ENCODE results near the gene VAMP4. TPM values are rescaled to one million over a fixed set of nuclear protein-coding genes. Genes with fewer than 3 reads are reported as not detected.

Gene VAMP4
- total RNA-seq, 1 experiment from 2014 or later: 6.3 TPM

- no peak overlapping the region for H3K9ac ChIP-seq (ENCODE audit: low read length)
- POLR2A ChIA-PET: no interaction called here
- H3K4me2 ChIP-seq (ENCODE audit: low read length): no peak overlapping the region
- no peaks in the 10 kb centered on the region for H3K36me3 ChIP-seq (ENCODE audit: control insufficient read depth in 1 of 2, insufficient read depth in 2 of 2, low read length in 2 of 2)
- ATAC-seq (no peak), DNase-seq (ENCODE audit: low read depth, low spot score) (no peak)
- TF ChIP-seq SIN3A (IDR thresholded peaks at IDR 0.05; ENCODE audit: low read depth) (no peak), CBX3 (IDR thresholded peaks at IDR 0.05; ENCODE audit: low read depth) (no peak), RAD21 (IDR thresholded peaks at IDR 0.05; ENCODE audit: low read depth) (no peak), EZH2 (IDR thresholded peaks at IDR 0.05) (no peak), EGR1 (IDR thresholded peaks at IDR 0.05; ENCODE audit: low read depth) (no peak), POLR2A (IDR thresholded peaks at IDR 0.05; ENCODE audit: borderline replicate concordance, extremely low read depth, insufficient read depth, insufficient read length) (no peak)
- RAD21 ChIA-PET (ENCODE audit: low non-redundant PET in 1 of 2, low total read pairs in 2 of 2, uncharacterized antibody in 2 of 2, unreplicated experiment in 2 of 2): no interaction called here
- H3K79me2 ChIP-seq (ENCODE audit: insufficient read depth, low read length): no peaks in the 10 kb centered on the region
- no peaks in the 10 kb centered on the region for H4K20me1 ChIP-seq (ENCODE audit: insufficient read depth)
- no peaks in the 10 kb centered on the region for H3K9me3 ChIP-seq (ENCODE audit: control insufficient read depth in 1 of 2, insufficient read depth in 1 of 2, low read depth in 1 of 2, low read length in 2 of 2)
- H3K27me3 ChIP-seq (ENCODE audit: insufficient read depth, low read length): no peaks in the 10 kb centered on the region
- BruUV-seq (replicated peaks): no TSS peak
- no peak overlapping the region for H3K4me3 ChIP-seq (replicated peaks in 1 of 2; ENCODE audit: low read depth in 1 of 2, low read length in 2 of 2)
- no peak overlapping the region for H2AFZ ChIP-seq (ENCODE audit: low read depth, low read length, poor library complexity, severe bottlenecking)
- H3K9me2 ChIP-seq (ENCODE audit: insufficient read depth): no peaks in the 10 kb centered on the region
- no peaks in the 10 kb centered on the region; a peak in 1 of 4 replicates for H3K4me1 ChIP-seq (ENCODE audit: control insufficient read depth in 1 of 2, insufficient read depth in 2 of 2, low read length in 2 of 2)
- H3K27ac ChIP-seq (ENCODE audit: low read depth, low read length): no peak overlapping the region
- CTCF ChIA-PET: no interaction called here
- intact Hi-C loops (cut with micrococcal nuclease): no loop called here
These were observed 6.8 kb upstream of the VAMP4 start for GRCh38 chr1:171748651-171749050.

DNA sequence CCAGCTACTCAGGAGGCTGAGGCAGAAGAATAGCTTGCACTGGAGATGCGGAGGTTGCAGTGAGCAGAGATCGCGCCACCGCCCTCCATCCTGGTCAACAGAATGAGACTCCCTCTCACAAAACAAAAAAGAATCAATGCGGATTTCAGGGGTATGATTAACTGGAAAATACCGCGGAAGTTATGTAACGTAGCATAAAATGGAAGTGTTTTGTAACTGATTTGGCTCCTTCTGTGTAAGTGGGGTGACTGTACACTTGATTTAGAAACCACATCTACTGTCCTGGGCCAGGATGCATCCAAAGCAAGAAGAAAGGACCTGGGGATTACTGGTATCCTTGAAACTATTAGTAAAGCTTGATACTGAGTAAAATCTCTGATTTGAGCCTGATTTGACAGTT, 3.1 kb upstream of the VAMP4 start:
- CTCF ChIA-PET: no interaction called here
- H3K79me2 ChIP-seq (ENCODE audit: insufficient read depth, low read length): no peaks in the 10 kb centered on the region
- RAD21 ChIA-PET (ENCODE audit: low non-redundant PET in 1 of 2, low total read pairs in 2 of 2, uncharacterized antibody in 2 of 2, unreplicated experiment in 2 of 2): no interaction called here
- no peak overlapping the region for H3K4me2 ChIP-seq (ENCODE audit: low read length)
- no peak overlapping the region for H2AFZ ChIP-seq (ENCODE audit: low read depth, low read length, poor library complexity, severe bottlenecking)
- H3K9me3 ChIP-seq (ENCODE audit: control insufficient read depth in 1 of 2, insufficient read depth in 1 of 2, low read depth in 1 of 2, low read length in 2 of 2): no peaks in the 10 kb centered on the region
- peaks cover 4 to 20% of the 10 kb centered on the region in 2 experiments; a peak in 3 of 4 replicates for H3K4me1 ChIP-seq (ENCODE audit: control insufficient read depth in 1 of 2, insufficient read depth in 2 of 2, low read length in 2 of 2)
- no peak for TF ChIP-seq ZFX (IDR thresholded peaks at IDR 0.05)
- POLR2A ChIA-PET: no interaction called here
- no TSS peak for BruUV-seq (replicated peaks)
- intact Hi-C loops (cut with micrococcal nuclease): loop anchor here (5.0 kb wide), 1 partner anchor 37 kb away; the partner anchor contains the start of gene METTL13
- no peaks in the 10 kb centered on the region for H3K36me3 ChIP-seq (ENCODE audit: control insufficient read depth in 1 of 2, insufficient read depth in 2 of 2, low read length in 2 of 2)
- H3K4me3 ChIP-seq (replicated peaks in 1 of 2; ENCODE audit: low read depth in 1 of 2, low read length in 2 of 2): no peak overlapping the region
- DNase-seq (ENCODE audit: low read depth, low spot score) (no peak), ATAC-seq (no peak)
- H3K9ac ChIP-seq (ENCODE audit: low read length): no peak overlapping the region
- no peak overlapping the region for H3K27ac ChIP-seq (ENCODE audit: low read depth, low read length)
- H4K20me1 ChIP-seq (ENCODE audit: insufficient read depth): no peaks in the 10 kb centered on the region
- H3K27me3 ChIP-seq (ENCODE audit: insufficient read depth, low read length): no peaks in the 10 kb centered on the region
- H3K9me2 ChIP-seq (ENCODE audit: insufficient read depth): no peaks in the 10 kb centered on the region

All from HCT116 (cell line).